HG02642 (cell line): ENCODE data around the gene MASP1.
A peak's percentile ranks its signal among the peaks of the same experiment; 100 is the strongest.
"Not testable (repeated sequence)": the region's sequence is repeated elsewhere in the genome, so short reads cannot be mapped to it uniquely, and the experiment has no call there.

Experiments
- ATAC-seq: cut with Tn5 transposase; IDR thresholded peaks from one replicate; pipeline ENCODE4 v1.9.1; 2021; ENCODE audit warnings: mild to moderate bottlenecking; ENCODE audit not compliant: unreplicated experiment, poor library complexity

Gene MASP1

GRCh38 chr3:187230011-187230410 is 61.5 kb downstream of the MASP1 start:
- no peak for ATAC-seq

GRCh38 chr3:187228740-187229139 is 62.8 kb downstream of the MASP1 start:
- ATAC-seq, result no peak

DNA sequence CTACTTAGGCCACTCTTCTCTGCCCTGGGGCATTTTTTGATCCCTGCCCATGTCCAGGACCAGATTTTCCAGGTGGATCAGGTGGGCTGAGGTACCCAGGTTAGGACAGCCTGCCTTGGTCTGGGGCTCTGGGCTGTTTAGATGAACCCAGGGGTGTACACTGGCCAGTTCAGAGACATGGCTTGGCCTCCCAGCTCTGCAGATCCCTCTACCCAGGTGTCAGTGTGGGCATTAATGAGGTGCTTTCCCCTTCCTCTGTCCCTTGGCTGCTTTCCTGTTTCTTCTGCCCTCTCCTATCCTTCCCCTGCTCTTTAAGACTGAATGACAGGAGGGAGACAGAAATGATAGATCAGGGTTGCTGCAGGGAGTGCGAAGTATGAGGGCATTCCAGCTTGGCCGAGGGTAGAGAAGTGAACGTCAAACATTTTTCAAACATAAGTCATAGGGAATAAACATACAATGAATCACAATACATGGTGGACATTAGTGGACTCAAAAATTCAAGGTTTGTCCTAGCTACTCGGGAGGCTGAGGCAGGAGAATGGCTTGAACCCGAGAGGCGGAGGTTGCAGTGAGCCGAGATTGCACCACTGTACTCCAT is 63.8 kb downstream of the MASP1 start:
- no peak for ATAC-seq

DNA sequence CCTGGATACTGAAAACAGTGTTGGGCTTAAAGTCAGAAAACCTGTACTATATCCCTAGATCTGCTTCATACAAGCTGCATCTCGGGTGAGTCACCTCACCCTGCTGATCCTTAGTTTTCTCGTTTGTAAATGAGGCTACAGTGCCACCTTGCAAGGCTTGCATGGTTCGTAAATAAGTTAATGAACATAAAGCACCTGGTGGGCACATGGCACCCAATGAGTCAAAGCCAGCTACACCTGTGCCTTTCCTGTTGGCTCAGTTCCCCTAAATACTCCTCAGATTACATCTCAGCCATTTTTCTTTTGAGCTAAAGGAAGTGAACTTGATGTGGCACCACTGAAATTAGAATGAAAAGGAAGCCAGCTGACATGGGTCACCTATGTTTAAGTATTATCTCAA is 67.7 kb downstream of the MASP1 start:
- no peak for ATAC-seq

GRCh38 chr3:187222801-187223200 is 68.7 kb downstream of the MASP1 start:
- ATAC-seq, result no peak

DNA sequence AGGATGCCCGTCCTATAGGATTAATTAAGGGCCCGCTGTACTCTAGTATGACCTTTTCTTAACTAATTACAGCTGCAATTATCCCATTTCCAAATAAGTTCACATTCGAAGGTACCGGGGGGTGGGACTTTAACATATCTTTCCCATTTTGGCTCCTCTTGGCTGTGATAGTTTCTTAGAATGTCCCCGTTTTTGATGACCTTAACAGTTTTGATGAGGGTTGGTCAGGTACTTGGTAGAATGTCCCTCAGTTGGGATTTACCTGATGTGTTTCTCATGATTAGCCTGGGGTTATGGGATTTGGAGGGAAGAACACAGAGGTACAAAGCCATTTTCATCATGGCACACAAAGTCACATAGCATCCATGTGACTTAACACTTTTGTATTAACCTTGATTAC is 76.1 kb downstream of the MASP1 start:
- no peak for ATAC-seq

DNA sequence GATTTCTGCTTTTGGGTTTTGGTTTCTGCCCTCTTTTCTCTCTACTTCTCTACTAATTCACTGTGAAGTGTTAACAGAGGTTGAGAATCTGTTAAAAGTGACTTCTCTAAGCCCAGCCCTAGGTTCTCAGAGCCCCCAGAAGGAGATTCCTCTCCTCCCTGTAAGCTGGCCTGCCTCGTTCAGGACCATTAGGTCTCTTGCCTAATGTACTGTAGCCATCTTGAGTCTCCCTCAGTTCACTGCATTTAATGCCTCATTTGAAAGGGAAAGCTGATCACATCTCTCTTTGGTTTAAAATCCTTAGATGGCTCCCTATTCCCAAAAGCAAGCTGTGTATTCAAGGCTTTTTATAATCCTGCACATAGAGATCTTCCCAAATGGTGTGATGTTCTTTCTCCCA is 77.9 kb downstream of the MASP1 start:
- no peak for ATAC-seq

- no peak for ATAC-seq
Observed at GRCh38 chr3:187212705-187213104, 78.8 kb downstream of the MASP1 start.

GRCh38 chr3:187212196-187212545 is 79.4 kb downstream of the MASP1 start:
- no peak for ATAC-seq

DNA sequence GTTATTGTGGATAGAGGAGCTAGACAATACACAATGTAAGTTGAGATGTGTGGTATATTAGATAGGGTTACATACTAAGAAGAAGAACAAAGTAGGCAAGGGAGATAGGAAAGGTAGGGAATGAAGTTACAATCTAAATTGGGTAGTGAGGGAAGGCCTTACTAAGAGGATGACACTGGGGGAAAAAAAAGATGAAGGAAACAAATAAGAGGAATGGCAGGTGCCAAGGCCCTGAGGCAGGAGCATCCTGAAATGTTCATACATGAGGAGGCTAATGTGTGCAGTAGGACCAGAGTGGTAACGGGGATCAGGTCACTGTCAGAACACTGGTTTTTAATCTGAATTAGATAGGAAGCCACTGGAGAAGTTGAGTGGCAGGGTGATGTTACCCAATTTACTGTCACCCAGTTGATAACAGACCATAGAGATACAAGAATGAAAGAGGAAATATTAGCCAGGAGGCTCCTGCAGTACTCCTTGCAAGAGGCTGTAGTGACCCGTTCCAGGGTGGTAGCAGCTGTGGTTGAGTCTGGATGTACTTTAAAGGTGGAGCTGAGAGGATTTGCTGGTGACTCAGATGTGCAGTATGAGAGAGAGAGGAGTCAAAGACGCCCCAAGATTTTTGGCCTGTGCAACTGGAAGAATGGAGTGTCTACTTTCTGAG is 79.9 kb downstream of the MASP1 start:
- ATAC-seq, result no peak

DNA sequence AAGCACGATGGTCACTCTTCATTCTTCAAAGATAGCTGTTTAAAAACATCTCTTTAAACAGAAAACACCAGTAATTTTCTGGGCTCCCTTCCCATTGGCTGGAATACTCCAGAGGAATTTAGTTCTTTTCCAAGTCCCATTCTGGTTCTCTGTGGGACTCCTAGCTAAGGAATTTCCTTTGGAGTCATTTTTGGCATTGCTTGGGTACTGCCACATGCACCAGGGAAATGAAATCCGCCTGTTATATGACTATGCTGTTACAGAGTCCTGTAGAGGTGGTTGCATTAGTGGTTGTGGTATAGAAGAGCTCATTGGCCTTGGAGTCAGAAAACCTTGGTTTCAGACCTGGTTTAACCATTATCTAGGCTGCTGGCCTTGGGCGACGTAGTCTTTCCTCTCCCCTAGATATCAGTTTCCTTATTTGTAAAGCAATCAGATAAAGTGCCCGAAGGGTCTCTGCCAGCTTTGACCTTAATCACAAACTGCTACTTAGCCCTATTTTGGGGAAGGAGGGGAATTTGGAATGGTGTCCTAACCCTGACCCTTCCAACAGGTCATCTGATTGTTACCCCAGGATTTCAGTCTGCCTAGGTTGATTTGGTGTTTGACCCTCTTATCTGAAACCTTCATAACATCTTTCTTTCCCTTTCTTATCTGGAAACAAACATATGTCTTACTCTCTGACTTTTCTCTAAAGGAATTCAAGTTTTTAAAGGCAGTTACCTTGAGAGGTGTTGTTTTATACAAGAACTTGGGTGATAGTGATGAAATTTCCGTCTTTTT is 80.8 kb downstream of the MASP1 start:
- peak; percentile 89 for ATAC-seq

DNA sequence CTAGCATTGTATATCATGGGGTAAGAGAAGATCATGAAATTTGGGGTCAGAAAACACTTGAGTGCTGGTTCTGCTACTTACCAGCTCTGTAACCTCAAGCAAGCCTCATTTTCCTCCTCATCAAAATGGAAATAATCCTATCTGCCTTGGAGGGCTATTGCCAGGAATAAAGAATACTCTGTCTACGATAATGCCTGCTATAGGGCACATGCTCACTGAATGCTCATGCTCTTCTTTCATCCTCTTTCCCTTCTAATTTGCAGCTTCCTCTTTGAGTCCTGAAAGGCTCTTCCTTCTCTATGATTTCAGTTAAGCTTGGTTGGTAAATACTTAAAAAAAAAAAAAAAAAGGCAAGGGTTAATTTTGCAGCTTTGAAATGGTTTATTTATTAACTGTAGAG is 81.4 kb downstream of the MASP1 start:
- no peak for ATAC-seq

DNA sequence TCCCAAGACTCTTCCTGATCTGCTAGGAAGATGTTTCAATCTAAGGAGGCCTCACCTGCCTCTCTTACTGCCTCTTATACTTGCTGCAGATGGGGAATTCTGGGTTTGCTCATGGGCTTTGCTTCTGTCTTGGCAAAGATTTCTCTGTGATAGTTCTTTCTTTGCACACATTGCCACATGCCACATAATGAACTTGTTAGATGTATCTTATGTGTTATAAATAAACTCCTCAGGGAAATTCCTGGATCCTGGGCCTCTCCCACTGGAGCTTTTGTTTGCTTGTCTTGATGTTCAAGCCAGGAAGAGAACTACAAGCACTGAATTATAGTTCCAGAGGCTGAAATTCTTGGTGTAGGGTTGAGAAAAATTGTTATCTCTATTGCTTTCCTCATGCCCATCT is 82.0 kb downstream of the MASP1 start:
- ATAC-seq, result no peak

GRCh38 chr3:187208159-187208558 is 83.4 kb downstream of the MASP1 start:
- no peak for ATAC-seq

GRCh38 chr3:187207624-187208023 is 83.9 kb downstream of the MASP1 start:
- ATAC-seq, result no peak

- ATAC-seq, result no peak
Observed at GRCh38 chr3:187207062-187207461, 84.5 kb downstream of the MASP1 start.

DNA sequence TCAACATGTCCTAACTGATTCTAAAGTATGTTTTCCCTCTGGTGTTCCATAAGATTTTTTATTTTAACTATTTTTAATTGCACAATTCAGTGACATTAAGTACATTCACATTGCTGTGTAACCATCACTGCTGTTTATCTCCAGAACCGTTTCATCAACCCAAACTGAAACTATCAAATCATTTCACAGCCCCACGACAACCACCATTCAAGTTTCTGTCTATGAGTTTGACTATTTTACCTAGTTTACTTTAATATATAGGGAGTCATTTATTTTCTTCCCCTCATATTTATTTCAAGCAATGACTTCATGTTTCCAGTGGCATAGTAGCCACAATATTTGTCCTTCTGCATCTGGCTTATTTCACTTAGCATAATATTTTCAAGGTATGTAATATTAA is 85.9 kb downstream of the MASP1 start:
- no peak for ATAC-seq

- not testable (repeated sequence) for ATAC-seq
Observed at GRCh38 chr3:187199463-187200050, 92.0 kb downstream of the MASP1 start.

DNA sequence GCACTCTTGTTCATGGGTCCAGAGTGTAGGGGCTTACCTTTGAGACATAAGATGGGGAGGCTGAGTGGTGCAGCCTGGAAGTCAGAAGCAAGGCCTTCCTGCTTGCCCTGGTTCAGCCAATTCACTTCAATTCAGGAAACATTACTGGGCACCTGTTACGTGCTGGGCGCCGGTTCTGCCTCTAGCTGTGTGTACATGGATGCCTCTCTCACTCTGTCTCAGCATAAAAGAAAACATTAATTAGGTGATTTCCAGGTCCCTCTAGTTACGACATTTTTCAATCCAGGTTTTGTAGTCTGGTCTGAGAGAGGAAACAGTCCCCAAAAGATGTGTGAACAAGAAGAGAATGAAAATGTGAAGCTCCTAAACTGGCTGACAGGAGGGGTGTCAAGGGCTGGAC is 93.0 kb downstream of the MASP1 start:
- ATAC-seq, result no peak

DNA sequence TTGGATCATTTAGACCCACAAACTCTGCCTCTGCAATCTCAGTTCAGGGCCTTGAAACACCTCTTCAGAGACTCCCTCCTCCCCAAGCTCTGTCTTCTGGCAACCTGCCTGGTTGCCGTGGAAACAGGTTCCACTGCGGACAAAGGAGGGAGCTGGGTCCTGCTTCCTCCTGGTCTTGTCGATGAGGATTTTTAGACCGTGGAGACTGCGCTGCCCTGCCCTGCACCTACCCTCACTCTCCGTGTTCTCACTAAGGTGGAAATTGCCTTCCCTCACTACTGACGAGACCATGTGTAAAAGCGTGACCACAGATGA is 94.2 kb downstream of the MASP1 start, which contains the start of gene RTP1:
TSS of gene RTP1 (plus strand) at position 152 of the 315 bp plus-strand sequence. CDS start at position 182, 30 bp downstream.
- no peak for ATAC-seq

GRCh38 chr3:187196573-187197334 is 94.8 kb downstream of the MASP1 start:
- no peak for ATAC-seq
